NCI-H2107 (cell line): ENCODE measurements around the gene PLXNA2.

Source experiments
- DNase-seq: peaks from one replicate; lab custom pipeline; 2025; lab: John Stamatoyannopoulos, UW

Gene PLXNA2

DNA sequence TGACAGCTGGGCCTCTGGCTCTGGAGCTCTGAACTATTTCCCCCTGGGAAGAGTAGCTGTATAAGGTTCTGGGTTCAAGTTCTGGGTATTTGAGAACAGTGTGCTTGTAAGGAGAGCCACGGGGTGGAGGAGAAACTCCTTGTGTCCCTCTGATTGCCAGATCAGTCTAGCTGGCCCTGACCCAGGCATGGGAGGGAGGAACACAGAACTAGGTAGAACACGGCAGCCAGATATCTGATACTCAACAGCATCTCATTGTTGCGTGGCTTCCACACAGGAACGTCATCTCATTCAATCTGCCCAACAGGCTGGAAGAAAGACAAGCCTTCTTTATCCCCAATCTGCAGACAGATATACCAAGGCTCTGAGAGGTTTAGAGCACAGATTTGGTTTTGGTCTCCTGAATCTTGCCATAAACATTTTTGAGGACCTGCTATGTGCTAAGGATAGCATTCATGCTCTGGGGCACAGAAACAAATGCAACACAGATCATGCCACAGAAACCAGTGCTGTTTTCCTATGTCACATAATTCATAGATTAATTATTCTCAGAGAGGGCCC lies 83.8 kb downstream of the PLXNA2 start:
- DNase-seq, result no peak

DNA sequence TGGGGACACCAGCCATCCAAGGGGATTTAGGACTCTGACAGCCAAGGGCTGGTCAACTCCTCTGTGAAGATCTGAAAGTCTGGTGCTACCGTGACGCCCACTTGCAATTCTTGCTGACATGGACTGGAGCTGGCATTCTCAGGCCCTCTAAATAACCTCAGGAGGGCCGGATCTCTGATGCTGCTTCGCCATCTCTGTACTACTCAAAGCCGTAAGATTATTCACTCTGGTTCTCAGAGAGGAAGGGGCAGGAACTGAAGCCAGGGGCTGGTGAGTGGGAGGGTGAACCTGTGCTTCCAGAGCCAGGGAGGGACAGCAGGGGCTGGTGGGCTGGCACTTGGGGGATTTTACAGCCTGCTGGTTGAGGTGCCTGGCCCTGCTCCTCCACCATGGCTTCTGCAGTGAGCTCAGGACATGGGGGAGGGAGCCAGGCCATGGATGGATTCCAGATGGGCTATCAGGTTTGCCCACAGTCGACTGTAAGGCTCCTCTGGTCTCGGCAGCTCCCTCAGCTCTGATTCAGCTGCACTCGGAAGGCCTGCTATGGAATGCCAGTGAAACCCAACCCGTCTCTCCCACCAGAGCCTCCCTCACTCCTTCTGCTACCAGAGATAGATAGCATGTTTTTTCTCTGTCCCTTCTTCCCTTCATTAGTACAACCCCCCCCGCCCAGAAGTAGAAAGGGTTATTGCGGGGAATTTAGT lies 84.5 kb downstream of the PLXNA2 start:
- no peak for DNase-seq

DNA sequence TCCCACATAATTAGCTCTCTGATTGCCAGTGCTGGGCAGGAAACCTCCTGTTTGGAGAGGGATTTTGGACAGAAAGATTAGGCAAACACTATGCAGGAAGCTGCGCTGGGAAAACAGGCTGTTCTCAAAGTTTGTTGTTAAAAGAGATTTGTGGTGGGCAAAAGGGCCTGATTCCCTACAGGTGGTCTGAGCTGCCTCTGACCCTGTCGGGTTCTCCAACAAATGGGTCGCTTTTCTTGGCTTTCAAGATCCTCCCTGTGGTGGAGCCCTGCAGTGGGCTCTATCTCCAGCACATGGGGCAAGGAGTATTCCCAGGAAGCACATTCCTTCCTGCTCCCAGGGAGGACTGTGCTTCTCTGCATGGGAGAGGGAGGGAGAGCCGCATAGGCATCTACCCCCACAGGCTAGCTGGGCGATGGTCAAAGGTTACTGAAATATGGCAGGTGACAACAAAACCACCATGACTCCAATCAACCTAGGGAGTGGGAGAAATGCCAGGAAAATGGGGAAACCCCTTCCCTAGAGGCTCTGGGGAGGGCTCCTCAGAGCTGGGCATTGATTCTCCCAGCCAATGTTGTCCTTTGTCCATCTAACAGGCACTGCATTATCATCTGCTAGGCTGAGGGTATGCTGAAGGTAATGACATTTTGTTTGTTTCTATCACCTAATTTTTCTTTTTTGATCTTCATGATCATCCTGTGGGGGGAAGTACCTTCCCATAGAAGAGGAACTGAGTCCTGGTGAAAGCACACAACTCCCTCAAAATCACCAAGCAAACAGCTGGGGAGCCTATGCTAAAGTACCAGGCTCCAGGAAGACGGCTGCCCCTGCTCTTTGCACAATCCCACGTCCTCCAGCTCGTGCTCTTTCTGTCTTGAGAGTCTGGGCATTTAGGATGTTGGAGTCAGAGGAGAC lies 85.3 kb downstream of the PLXNA2 start:
- DNase-seq, result no peak

DNA sequence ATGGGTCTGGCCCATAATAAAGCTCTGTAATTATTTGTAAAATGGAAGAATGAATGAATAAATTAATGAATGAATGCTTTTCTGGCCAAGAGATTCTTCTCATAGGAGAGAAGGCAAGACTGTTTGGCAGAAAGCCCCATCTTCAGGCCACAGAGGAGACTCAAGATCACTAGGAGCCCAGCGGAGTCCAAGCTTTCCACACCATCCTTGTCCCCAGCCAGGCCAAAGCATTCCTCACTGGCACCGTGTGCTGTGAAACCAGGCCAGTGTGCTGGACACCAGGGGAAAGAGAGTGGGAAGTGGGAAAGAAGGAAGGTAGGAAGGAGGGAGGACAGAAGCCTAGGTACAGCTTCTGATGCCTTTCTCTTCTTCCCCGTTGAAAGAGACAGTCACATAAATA lies 86.4 kb downstream of the PLXNA2 start:
- DNase-seq, result no peak

DNA sequence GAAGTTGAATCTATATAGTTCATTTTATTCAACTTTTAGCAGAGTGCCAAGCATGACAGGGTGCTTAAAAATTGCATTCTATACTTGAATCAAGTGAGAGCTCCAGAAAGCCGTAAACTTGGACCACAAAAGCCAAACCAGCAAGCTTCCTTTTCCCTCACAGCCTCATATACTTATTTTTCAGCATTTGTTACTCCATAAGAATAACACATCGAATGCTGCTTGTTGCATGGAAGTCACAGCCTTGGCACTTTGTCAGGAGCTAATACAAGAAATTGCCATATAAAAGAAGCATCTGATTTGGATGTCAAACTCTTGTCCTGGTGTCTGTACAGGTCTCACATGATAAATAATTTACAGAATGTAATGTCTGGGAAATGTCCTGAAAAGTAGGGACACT lies 87.4 kb downstream of the PLXNA2 start:
- DNase-seq, result no peak

DNA sequence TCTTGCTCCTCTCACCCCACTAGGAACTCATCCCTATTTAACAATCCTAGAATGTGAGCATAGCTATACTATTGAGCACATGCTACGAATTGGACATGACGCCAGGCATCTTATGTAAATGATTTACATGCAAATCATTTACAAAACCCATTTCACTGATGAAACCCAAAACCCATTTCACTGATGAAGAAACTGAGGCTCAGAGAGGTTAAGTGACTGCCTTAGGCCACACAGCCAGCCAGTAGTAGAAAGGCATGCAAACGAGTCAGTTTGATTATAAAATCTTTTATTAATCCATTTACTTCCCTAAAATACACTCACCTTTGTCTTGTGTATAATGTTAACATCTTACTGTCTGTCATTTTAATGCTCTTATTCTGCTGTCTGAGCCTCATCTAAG lies 87.9 kb downstream of the PLXNA2 start:
- no peak for DNase-seq

DNA sequence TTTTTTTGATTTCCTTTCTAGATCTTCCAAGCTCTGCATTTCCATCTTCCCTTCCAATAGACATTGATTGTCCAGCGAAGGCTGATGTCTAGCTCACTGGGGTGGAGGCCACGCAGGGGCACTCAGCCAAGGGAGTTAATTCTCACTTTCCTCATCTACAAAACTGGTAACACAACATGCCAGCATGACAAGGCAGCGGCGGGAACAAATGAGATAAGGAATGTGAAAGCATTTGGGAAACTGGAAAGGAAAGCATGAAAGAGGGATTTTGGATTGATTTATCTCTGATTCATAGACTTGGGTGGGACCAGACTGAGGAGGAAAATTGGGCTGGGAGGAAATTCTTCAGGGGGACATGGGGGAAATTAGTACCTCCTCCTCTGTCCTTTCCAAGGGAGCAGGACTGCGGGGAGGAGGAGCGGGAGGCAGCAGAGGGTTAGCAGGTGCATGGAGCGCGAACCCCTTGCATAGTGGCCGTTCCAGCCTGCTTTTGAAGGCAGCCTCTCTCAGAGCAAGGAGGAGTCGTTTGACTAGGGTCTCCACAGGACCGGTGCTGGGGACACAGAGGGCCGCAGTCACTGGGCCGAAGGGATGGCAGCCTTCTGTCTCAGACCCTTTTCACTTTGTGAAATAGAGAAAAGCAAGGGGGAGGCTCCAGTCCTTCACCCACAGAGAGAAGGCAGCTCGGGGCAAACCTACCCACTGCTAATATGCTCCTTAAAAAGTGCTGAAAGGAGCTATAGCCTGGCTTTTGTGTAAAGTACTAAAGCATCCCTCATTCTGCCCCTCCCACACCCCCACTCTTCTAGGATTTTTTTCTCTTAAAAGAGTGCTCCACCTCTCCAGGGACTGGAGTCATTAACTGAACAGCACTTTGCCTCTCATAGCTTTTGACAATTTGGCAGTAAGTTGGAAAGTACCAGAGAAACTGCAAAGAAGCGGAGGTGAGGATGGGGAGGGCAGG lies 89.2 kb downstream of the PLXNA2 start:
- no peak for DNase-seq

DNA sequence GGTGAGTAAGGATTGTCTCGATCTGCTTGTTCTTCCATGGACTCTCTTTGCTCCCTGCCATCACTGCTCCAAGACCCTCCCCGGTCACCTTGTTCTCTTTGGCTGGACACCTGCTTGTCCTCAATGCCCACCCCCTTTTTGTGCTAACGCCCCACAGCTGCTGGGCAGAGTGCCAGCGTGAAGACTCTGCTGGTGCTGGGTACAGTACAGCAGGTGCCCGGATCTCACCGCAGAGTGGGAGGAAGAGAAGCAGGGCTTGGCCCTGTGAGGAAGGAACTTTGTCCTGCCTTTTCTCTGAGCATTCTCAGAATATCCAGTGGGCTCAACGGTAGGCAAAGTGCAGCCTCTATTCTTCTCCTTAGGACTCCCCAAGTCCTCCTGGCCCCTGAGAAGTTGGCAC lies 90.1 kb downstream of the PLXNA2 start:
- DNase-seq, result peak; percentile 75

DNA sequence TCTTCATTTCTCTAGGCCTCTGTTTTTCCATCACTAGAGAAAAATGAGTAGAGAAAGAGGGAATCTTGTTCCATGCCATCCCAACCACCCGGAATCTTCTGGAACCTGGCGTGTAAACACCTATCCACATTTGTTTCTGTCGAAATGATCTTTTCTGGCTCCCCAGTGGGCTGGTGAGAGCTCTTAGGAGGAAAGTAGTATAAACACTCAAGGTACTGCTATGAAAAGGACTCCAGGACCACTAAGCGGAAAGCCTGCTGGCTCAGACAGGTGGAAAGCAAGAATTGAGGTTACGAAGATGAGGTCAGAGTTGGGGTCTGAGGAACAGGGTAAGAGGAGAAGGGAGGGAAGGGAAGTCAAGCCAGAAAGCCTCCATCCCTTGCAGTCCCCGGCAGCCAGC lies 90.8 kb downstream of the PLXNA2 start:
- DNase-seq, result peak; percentile 33

DNA sequence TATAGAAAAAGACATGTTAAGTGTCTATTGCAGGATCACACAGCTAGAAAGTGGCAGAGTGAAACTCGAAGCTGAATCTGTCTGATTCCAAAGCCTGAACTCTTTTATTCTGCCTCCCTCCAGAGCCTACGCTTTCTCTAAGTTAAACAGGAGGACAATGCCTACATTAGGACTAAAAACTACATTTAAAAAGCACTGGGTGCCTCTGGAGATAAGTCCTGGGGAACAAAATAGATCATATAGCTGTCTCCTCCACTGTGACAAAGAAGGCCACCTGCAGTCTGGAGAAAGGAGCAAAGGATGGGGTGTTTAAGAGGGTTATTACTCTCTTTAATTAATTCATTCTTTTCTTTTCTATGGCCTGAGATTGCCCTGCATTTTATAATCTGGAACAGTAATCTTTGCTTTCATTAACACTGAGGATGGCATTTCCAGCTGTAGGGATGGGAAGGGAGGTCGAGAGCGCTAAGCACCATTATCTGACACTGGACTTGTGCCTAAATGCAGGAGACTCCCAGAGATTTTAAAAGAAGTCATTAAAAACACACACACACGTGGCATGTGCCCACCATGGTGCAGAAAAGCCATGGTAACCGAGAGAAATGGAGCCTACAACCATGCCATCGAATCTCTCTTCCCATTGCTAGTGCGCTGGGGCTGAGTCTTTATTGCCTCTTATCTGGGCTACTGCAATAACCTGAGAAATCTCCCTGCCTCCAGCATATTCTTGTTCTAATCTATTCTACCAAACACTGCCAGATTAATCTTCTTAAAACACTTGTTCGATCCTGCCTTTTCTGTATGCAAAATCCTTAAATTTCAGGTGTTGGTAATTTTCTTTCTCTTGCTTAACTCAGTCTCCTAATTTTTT lies 92.2 kb downstream of the PLXNA2 start:
- DNase-seq, result no peak

DNA sequence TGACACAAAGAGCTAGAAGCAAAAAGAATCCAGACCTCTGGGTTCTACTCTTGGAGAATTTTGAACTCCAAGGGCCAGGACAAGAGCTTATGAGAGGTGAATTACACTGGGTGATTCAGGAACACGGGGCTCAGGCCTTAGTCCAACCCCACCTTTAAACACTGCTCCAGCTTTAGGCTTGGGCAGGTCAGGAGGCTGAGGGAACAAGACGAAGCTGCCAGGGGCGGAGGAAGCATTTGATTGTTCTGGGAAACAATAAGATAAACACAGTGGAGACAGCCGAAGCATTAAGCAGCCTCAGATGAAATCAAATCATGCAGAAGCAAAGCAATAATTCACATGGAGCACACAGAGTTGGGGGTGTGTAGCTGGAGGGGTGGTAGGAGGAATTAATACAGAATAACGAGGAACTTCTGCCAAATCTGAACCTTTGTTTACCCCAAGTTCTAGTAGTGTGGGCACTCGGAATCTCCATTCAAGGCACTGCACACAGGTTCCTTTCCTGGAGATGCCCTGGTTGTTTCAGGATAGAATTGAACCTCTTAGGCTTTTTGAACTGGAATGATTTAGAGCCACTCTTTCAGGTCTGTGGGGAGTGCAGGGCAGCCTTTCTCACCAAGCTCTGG lies 93.2 kb downstream of the PLXNA2 start:
- DNase-seq, result no peak

DNA sequence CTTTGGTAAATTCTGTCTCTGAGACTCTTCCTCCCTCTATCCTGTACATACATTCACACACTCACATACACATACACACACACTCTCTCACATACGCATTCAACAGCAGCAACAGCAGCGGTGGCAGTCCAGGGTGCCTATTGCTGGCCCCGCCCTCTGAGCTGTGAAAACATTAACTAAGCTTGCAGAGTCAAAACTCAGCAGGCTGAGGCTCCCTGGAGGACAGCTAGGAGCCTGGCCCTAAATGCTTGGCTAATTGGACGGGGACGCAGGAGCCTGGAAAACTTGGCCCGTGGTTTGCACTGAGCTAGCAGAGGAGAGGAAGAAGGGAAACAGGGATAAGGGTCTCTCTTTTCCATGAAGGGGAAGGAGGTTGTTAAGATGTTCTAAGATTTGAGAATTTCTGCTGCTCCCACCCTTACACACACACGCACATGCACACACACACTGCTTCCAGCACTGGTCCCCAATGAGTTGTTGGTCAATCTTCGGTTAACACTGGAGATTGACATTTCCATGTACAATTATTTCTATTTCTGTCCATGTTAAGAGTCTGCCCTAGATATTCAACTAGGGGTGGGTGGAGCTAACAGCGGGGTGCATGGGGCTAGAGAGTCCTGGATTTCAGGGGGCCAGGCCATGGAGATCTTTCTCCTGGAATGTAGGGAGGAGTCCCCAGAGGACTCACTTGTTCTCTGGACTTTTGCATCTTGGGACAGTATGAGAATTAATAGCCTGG lies 94.2 kb downstream of the PLXNA2 start:
- peak; percentile 43 for DNase-seq

DNA sequence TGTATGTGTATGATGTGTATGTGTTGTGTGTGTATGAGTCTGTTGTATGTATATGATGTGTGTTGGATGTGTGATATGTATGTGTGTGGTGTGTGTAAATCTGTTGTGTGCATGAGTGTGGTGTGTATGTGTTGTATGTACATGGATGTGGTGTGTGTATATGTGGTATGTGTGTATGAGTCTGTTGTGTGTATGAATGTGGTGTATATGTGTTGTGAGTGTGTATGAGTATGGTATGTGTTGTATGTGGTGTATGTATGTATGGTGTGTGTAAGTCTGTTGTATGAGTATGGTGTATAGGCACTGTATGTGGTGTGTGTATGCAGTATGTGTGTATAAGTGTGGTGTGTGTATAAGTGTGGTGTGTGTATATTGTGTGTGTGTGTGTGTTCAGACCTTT lies 95.0 kb downstream of the PLXNA2 start:
- DNase-seq, result no peak

DNA sequence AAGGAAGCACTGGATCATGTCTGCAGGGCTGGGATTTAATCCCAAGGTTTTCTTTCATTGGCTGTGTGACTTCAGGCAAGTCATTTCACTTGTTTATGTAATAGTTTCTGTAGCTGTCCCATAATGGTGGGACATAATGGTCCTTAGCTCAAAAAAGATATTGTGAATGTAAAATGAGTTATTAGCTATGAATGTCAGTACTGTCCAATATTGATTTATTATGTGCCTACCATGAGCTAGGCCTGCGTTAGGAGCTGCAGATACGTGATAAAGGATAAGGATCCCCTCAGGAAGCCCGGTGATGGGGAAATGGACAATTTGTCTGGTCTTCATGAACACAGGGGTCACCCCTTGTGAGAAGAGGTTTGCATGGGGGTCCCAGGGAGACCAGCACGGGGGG lies 95.8 kb downstream of the PLXNA2 start:
- no peak for DNase-seq

DNA sequence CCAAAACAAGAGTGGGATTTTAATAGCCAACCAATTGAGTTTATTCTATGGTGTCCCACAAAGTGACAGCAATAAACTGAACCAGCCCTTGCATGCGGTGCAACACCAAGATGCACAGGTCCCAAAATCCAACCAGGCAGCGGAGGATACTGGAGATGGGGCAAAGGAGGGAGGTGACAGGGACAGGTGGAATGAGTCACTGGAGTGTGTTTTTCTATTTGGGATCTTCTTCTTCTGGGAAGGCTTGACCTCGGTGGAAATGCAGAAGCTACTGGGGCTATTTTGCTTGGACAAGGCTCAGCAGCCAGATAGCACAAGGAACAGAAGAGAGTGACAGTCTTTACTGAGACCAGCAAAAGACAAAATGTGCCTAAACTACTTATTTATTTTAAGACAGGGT lies 97.5 kb downstream of the PLXNA2 start:
- no peak for DNase-seq

DNA sequence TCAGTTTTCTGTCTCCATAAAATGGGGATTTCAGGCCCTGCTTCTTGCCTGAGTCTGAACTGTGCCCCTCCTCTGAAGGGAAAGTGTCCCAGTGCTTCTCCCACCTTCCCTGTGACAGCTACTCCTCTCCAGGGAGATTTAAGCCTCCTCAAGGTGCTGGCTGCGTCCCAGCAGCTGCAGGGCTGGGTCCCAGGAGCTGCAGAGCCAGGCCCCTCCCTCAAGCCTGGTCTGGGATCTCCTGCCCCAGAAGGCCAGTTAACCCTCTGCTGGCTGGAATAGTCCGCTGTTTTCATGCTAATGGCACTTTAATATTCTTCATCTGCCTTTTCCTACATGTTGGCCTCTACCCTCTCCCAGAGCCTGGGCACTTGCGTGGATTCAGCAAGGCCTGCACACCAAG lies 99.0 kb downstream of the PLXNA2 start:
- no peak for DNase-seq

DNA sequence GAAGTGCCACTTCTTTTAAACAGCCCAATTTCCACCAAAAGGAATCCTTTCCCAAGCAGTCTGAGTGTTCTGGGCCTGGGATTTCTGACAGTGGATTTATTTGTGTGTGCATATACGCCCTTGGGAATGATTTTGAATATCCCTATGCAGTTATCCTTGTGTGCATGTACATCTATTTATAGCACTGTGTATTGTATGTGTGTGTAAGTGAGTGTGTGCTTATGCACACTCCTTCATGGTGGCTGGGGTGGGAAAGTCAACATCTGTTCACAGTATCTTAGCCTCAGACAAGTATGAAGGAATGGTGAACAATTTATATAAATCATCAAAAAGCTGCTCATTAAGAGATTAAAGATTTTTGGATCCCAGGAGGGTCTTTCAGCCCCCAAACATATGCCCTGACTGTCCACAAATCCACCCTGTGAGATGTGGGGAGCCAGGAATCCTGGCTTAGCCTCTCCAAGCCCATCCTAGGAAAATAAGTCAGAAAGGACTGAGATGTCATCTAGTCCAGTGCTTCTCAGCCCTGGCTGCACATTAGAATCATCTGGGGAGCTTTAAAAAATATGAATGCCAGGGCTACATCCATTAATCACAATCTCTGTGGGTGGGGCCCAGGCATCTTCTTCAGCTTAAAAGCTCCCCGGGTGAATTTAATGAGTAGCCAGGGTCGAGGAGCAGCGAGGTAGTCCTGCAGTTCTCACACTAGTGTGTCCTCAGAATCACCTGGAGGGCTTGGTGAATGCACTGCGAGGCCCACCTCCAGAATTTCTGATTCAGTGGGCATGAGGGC lies 101.4 kb downstream of the PLXNA2 start:
- DNase-seq, result no peak

DNA sequence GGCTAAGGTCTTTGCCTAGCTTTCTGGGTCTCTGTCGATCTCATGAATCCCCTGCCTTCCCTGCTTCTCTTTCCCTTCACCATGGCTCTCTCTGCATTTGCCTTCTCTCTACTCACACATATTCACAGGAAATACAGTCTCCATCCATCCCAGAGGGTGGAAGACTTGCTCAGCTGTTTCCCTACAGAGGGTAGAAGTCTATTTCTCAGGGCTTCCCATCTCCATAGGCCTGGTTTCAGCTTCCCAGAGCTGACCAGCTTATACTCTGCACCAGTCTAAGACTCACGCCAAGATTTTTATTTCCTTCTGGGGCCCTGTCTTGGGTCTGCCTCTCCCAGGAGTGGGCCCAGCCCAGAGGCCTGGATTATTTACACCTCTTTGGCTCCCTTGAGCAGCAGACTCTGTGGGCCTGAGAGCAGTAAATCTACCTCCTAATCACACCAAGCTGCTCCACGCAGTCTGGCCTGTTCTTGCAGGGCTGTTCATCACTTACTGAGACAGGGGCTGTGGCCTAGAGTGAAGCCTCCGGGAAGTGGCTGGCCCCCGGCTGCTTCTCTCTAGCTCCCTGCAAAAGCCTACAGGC lies 102.5 kb downstream of the PLXNA2 start:
- no peak for DNase-seq
